LNCAP (cell line): ENCODE data around the gene MTCL1.

Experiments
- CTCF ChIP-seq: fragments of 450-650 bp; IDR thresholded peaks from 2 replicates; pipeline ENCODE4 v1.5.1; 2017; ENCODE audit warnings: mild to moderate bottlenecking

Gene MTCL1

GRCh38 chr18:8708670-8709069 is 3.3 kb downstream of the MTCL1 start:
- no peak for TF ChIP-seq CTCF

- TF ChIP-seq CTCF: no peak
Measured at GRCh38 chr18:8709248-8710059, 4.1 kb downstream of the MTCL1 start.

GRCh38 chr18:8711736-8712135 is 6.4 kb downstream of the MTCL1 start:
- no peak for TF ChIP-seq CTCF

GRCh38 chr18:8713691-8714090 is 8.3 kb downstream of the MTCL1 start:
- TF ChIP-seq CTCF: no peak

- no peak for TF ChIP-seq CTCF
Measured at GRCh38 chr18:8715599-8715998, 10.2 kb downstream of the MTCL1 start.

GRCh38 chr18:8717011-8717770 is 11.8 kb downstream of the MTCL1 start:
- no peak for TF ChIP-seq CTCF

GRCh38 chr18:8718401-8718913 is 13.1 kb downstream of the MTCL1 start:
- TF ChIP-seq CTCF: no peak
